ENCODE measurements around the gene ADAMTSL1. TPM values are rescaled to one million over a fixed set of nuclear protein-coding genes. Genes with fewer than 3 reads are reported as not detected.

Gene ADAMTSL1
- polyA plus RNA-seq, 1 donor from 2014 or later: 1.1 TPM

GRCh38 chr9:18717759-18718158, 243.8 kb downstream of the ADAMTSL1 start:
- no peak for TF ChIP-seq TAF1 (IDR thresholded peaks at IDR 0.05; ENCODE audit: low read depth)
- TF ChIP-seq RAD21 (conservative IDR thresholded peaks at IDR 0.05): no peak
- TF ChIP-seq, protein P1, sequence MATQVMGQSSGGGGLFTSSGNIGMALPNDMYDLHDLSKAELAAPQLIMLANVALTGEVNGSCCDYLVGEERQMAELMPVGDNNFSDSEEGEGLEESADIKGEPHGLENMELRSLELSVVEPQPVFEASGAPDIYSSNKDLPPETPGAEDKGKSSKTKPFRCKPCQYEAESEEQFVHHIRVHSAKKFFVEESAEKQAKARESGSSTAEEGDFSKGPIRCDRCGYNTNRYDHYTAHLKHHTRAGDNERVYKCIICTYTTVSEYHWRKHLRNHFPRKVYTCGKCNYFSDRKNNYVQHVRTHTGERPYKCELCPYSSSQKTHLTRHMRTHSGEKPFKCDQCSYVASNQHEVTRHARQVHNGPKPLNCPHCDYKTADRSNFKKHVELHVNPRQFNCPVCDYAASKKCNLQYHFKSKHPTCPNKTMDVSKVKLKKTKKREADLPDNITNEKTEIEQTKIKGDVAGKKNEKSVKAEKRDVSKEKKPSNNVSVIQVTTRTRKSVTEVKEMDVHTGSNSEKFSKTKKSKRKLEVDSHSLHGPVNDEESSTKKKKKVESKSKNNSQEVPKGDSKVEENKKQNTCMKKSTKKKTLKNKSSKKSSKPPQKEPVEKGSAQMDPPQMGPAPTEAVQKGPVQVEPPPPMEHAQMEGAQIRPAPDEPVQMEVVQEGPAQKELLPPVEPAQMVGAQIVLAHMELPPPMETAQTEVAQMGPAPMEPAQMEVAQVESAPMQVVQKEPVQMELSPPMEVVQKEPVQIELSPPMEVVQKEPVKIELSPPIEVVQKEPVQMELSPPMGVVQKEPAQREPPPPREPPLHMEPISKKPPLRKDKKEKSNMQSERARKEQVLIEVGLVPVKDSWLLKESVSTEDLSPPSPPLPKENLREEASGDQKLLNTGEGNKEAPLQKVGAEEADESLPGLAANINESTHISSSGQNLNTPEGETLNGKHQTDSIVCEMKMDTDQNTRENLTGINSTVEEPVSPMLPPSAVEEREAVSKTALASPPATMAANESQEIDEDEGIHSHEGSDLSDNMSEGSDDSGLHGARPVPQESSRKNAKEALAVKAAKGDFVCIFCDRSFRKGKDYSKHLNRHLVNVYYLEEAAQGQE (IDR thresholded peaks at IDR 0.05; ENCODE audit: borderline replicate concordance): no peak
- TF ChIP-seq SMC3 (conservative IDR thresholded peaks at IDR 0.05; ENCODE audit: poor library complexity): no peak
- no peak for TF ChIP-seq POLR2AphosphoS5 (IDR thresholded peaks at IDR 0.05)
- TF ChIP-seq EP300 (conservative IDR thresholded peaks at IDR 0.05; ENCODE audit: poor library complexity, severe bottlenecking): no peak
- TF ChIP-seq MXI1 (conservative IDR thresholded peaks at IDR 0.05; ENCODE audit: poor library complexity, severe bottlenecking): no peak
- TF ChIP-seq EZH2 (IDR thresholded peaks at IDR 0.05; ENCODE audit: borderline replicate concordance, insufficient read depth, low read length, poor library complexity, severe bottlenecking): no peak
- TF ChIP-seq CTCF (IDR thresholded peaks at IDR 0.05; ENCODE audit: poor library complexity, severe bottlenecking): no peak
- H3K27ac ChIP-seq (ENCODE audit: low read length): no peak overlapping the region
- H3F3A ChIP-seq (ENCODE audit: insufficient read depth, low read length, poor library complexity, severe bottlenecking): no peaks in the 10 kb centered on the region
- H2AFZ ChIP-seq (ENCODE audit: low read depth, low read length): no peak overlapping the region
- no peak overlapping the region for H3K4me3 ChIP-seq (ENCODE audit: low read length)
- no peak overlapping the region for H3K9ac ChIP-seq (ENCODE audit: low read length)
- no peaks in the 10 kb centered on the region for H3K36me3 ChIP-seq (ENCODE audit: insufficient read depth, low read length)
- no peaks in the 10 kb centered on the region for H3K9me3 ChIP-seq (ENCODE audit: low read length)
- no peaks in the 10 kb centered on the region for H4K20me1 ChIP-seq (ENCODE audit: insufficient read depth)
- no peak overlapping the region for H3K4me2 ChIP-seq (ENCODE audit: low read length)
- H3K27me3 ChIP-seq (ENCODE audit: insufficient read depth, low read depth, low read length): no peaks in the 10 kb centered on the region
- H3K79me2 ChIP-seq (replicated peaks; ENCODE audit: insufficient read depth, low read length): no peaks in the 10 kb centered on the region
- H3K9me2 ChIP-seq (ENCODE audit: insufficient read depth, low read length): no peaks in the 10 kb centered on the region

- no peaks in the 10 kb centered on the region for H4K20me1 ChIP-seq (ENCODE audit: insufficient read depth)
- H3K9me3 ChIP-seq (ENCODE audit: low read length): no peaks in the 10 kb centered on the region
- H3K36me3 ChIP-seq (ENCODE audit: insufficient read depth, low read length): no peaks in the 10 kb centered on the region
- TF ChIP-seq TAF1 (IDR thresholded peaks at IDR 0.05; ENCODE audit: low read depth) (no peak), EZH2 (IDR thresholded peaks at IDR 0.05; ENCODE audit: borderline replicate concordance, insufficient read depth, low read length, poor library complexity, severe bottlenecking) (no peak), POLR2AphosphoS5 (IDR thresholded peaks at IDR 0.05) (no peak), EP300 (conservative IDR thresholded peaks at IDR 0.05; ENCODE audit: poor library complexity, severe bottlenecking) (no peak), SMC3 (conservative IDR thresholded peaks at IDR 0.05; ENCODE audit: poor library complexity) (no peak), RAD21 (conservative IDR thresholded peaks at IDR 0.05) (no peak), MXI1 (conservative IDR thresholded peaks at IDR 0.05; ENCODE audit: poor library complexity, severe bottlenecking) (no peak), CTCF (IDR thresholded peaks at IDR 0.05; ENCODE audit: poor library complexity, severe bottlenecking) (no peak)
- TF ChIP-seq, protein P1 (IDR thresholded peaks at IDR 0.05; ENCODE audit: borderline replicate concordance): no peak
- no peak overlapping the region for H3K4me3 ChIP-seq (ENCODE audit: low read length)
- H3K9ac ChIP-seq (ENCODE audit: low read length): no peak overlapping the region
- H3K4me2 ChIP-seq (ENCODE audit: low read length): no peak overlapping the region
- H2AFZ ChIP-seq (ENCODE audit: low read depth, low read length): no peak overlapping the region
- no peaks in the 10 kb centered on the region for H3K27me3 ChIP-seq (ENCODE audit: insufficient read depth, low read depth, low read length)
- no peaks in the 10 kb centered on the region for H3F3A ChIP-seq (ENCODE audit: insufficient read depth, low read length, poor library complexity, severe bottlenecking)
- no peaks in the 10 kb centered on the region for H3K9me2 ChIP-seq (ENCODE audit: insufficient read depth, low read length)
- H3K27ac ChIP-seq (ENCODE audit: low read length): no peak overlapping the region
- no peaks in the 10 kb centered on the region for H3K79me2 ChIP-seq (replicated peaks; ENCODE audit: insufficient read depth, low read length)
Observed at GRCh38 chr9:18718393-18718792, 244.4 kb downstream of the ADAMTSL1 start.

All from neural cell (in vitro differentiated cells).